ELR (cell line): ENCODE measurements around the gene KYAT1.
A peak's percentile ranks its signal among the peaks of the same experiment; 100 is the strongest.

Experiments used
- DNase-seq: peaks from one replicate; pipeline ENCODE4 v3.0.0-alpha.2; 2015; ENCODE audit warnings: low read depth

The KYAT1 gene

GRCh38 chr9:128908372-128908771 lies 26.6 kb upstream of the KYAT1 start:
- no peak for DNase-seq

DNA sequence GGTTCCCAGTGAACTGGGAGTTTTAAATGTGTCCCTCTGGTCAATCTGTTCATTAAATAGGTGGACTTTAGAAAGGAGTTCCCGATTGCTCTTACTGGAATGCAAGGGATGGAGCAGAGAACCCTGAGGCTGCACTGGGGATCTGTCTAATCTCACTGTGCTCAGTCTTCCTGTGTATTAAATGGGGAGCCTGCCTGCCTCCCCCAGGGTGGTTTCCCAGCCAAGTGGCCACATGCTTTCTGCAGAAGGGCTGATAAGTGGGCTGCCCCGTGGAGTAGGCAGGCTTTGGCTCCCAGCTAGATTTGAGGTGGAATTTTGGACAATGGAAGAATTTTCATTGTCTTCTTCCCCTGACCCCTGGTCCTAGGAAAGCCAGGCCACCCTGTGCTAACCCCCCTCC lies 25.0 kb upstream of the KYAT1 start:
- DNase-seq, result no peak

GRCh38 chr9:128905964-128906363 lies 24.2 kb upstream of the KYAT1 start:
- no peak for DNase-seq

DNA sequence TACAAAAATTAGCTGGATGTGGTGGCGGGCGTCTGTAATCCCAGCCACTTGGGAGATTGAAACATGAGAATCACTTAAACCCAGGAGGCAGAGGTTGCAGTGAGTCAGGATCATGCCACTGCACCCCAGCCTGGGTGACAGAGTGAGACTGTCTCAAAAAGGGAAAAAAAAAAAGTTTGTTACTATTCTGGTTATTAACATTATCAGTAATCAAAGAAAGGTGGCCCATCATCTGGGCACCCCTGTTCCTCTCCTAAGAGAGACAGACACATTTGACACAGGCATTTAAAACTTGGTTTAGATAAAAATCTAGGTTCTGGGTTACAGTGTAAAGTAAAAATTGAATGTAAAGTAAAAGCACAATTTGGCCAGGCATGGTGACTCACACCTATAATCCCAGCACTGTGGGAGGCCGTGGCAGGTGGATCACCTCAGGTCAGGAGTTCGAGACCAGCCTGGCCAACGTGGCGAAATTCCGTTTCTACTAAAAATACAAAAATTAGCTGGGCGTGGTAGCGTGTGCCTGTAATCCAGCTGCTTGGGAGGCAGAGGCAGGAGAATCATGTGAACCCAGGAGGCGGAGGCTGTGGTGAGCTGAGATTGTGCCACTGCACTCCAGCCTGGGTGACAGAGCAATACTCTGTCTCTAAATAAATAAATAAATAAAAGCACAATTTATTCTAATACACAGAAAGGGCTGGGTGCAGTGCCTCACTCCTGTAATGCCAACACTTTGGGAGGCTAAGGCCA lies 22.3 kb upstream of the KYAT1 start:
- peak; percentile 39 for DNase-seq

DNA sequence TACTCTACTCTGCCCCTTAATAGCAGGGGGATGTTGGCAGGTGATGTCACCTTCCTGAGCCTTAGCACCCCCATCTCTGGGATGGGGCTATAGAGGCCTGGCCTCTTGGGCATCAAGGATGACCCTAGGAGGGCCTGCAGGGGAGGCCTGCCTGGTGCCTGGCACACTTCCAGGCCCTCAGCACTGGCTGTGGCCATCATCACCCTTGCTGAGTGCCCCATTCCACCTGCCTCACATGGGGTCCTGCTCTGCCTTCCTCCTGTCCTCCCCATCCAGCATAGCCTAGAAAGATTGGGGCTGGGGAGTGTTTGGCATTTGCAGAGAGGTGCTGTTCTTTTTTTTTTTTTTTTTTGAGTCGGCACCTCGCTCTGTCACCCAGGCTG lies 21.3 kb upstream of the KYAT1 start:
- DNase-seq, result no peak

GRCh38 chr9:128902351-128903078 lies 20.8 kb upstream of the KYAT1 start:
- peak; percentile 26 for DNase-seq

- no peak for DNase-seq
These were observed 20.1 kb upstream of the KYAT1 start for GRCh38 chr9:128901822-128902221.

GRCh38 chr9:128901379-128901778 lies 19.6 kb upstream of the KYAT1 start:
- DNase-seq, result no peak

DNA sequence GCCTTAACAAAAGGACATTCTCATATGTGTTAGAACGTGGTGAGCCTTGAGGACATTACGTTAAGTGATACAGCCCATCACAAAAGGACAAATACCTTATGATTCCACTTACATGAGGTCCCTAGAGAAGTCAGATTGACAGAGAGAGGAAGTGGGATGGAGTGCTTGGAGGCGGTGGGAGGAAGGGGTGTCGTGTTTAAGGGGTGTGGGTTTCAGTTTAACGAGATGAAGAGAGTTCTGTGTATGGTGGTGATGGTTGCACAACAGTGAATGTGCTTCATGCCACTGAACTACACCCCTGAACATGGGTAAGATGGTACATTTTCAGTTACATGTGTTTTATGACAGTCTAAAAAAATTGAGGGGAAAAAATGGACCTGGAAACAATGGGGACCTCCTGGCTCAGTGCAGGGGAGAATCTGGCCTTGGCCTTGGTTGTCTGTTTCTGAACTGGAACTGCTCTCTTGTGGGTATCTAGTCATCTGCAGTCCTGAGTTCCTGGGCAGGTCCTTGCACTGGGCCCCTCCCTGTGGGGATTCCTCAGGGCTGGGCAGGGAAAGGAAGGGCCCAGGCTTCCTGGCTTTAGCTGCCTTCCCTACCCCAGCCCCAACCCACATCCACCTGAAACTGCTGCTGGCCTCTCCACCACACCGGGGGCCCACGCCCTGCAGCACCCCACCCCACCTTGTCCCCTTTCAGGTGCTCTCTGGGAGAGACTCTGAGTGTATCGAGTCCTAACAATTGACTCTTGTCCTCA lies 18.0 kb upstream of the KYAT1 start:
- DNase-seq, result peak; percentile 37

GRCh38 chr9:128898845-128899565 lies 17.3 kb upstream of the KYAT1 start:
- DNase-seq, result no peak

DNA sequence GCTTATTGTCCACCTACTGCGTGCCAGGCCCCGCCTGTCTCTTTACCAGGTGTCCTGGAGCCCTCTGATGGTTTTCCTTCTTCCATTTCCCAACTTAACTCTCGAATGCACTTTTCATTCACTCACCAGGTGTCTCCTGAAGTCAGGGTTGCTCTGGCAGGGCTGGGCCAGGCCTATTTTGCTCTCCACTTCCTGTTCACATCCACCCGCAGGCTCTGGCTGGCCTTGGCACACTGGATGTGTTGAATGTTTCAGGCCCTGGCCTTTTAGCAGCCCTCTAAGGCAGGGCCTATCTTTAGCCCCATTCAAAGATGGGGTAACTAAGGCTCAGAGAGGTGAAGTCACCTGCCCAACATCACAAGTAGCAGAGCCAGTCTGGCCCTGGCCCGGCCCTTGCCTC lies 16.6 kb upstream of the KYAT1 start:
- no peak for DNase-seq

GRCh38 chr9:128895556-128895955 lies 13.8 kb upstream of the KYAT1 start:
- DNase-seq, result no peak

DNA sequence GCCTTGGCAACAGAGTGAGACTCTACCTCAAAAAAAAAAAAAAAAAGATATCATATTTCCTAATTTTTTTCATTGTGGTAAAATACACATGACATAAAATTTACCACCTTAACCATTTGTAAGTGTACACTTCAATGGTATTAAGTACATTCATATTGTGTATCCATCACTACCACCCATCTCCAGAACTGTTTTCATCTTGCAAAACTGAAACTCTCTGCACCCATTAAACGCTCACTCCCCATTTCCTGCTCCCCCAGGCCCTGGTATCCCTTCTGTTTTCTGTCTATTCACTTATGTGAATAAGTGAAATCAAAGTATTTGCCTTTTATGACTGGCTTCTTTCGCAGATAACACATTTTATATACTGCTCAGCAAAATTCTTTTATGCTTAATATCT lies 13.0 kb upstream of the KYAT1 start:
- no peak for DNase-seq

DNA sequence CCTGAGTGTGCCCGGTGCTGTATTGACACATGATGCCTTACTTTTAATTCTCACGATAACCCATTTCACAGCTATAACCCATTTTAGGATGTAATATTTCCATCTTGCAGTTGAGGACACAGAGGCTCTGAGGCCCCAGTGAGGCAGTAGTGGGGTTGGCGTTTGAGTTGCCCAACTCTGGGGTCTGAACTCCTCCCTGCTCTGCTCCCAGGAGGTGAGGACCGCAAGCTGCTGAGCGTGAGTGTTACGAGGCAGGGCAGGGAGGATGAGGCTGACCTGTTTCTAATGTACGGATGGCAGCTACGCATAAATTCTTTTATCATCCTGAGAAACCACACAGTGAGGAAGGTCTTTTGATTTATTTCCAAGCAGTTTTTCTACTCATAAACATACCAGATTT lies 11.6 kb upstream of the KYAT1 start:
- DNase-seq, result no peak

DNA sequence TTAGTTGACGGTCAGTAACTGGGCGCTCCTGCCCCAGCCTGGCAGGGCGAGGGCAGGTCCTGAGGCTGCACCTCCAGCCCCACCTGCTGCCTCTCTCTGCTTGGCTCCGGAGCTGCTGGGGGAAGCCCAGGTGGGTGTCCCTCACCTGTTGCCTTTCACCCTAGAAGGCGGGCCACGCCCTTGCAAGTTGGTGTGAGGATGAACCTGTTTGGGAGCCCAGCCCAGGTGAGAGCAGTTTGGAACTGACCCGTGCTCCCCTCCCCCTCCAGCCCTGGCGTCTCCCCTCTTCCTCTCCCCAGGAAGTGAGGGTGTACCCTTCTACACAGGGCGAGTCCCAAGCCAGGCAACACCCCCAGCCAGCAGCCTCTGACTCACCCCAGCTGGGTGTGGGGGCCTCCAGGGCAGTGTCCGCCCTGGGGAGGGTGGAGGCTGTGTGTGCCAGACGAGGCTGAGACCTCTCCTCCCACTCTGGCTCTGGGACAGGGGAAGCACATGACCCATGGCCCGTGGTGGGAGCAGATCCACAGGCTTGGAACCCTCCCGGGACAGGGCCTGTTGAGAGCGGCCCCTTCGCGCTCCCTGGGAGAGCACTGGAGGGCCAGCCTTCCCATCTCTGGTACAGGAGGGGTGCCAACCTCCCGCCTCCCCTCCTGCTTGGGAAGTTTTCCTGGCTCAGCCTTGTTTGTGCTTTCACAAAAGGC lies 10.6 kb upstream of the KYAT1 start:
- peak; percentile 90 for DNase-seq

DNA sequence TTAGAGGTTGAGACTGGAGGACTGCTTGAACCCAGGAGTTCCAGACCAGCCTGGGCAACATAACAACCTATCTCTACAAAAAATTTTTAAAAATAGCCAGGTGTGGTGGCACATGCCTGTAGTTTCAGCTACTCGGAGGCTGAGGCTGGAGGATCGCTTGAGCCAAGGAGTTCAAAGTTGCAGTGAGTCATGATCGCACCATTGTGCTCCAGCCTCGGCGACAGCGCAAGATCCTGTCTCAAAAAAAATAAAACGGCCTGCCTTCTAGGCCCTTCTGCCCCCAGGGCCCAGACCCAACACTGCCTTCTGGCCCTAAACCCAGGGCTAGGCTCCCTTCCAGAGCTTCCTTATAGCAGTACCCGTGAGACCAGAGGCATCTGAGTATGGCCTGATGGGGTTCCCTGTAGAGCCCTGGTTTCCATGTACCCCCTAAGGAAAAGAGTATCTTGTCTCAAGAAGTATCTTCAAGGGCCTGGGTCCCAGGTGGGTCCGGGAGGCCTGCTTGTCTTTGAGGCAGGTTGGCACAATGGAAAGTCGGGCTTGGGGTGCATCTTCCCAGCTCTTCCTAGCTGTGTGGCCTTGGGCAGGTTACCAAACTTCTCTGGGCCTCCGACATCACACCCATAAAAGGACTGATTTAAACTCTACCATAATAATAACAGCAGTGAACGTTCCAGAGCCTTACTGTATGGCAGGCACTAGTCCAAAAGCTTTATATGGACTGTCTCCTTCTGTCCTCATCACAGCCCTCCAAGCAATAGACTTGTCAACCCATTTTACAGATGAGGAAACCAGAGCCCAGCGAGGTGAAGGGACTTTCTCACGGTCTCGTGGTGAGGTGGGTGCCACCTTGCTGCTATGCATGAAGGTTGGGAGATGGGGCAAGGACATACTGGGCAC lies 9.8 kb upstream of the KYAT1 start:
- peak; percentile 33 for DNase-seq

GRCh38 chr9:128887914-128888350 lies 6.2 kb upstream of the KYAT1 start:
- DNase-seq, result no peak

- DNase-seq, result no peak
These were observed 5.3 kb upstream of the KYAT1 start for GRCh38 chr9:128887049-128887448.

DNA sequence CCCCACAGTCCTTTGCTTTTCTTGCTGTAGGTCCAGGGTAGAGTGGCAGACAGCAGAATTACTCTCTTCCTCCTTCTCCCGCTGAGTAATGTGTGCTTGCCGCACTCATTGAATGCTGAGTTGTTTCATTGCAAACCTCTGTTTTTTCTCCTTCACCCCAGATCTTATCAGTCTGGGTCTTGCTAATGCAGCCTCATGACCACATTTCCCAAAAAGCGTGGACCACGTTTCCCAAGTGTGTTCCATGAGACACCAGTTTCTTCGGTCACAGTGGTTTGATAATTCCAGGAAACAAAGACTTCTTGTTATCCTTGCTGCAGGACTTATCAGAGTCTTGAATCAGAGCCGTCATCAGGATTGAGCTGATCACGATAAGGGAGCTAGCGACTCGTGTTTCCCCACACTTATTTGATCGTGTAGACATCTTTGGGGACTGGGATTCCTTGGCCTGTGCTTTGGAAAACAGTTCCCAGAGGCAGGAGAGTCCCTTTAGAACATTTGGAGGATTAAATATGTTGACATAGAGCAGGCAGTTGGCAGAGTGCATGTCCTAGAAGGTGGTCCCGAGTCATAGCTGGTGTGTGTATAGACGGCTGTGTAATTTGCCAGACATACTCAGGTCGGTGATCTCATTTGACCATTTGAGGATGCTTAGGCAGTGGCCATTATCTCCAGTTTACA lies 4.6 kb upstream of the KYAT1 start:
- peak; percentile 27 for DNase-seq

DNA sequence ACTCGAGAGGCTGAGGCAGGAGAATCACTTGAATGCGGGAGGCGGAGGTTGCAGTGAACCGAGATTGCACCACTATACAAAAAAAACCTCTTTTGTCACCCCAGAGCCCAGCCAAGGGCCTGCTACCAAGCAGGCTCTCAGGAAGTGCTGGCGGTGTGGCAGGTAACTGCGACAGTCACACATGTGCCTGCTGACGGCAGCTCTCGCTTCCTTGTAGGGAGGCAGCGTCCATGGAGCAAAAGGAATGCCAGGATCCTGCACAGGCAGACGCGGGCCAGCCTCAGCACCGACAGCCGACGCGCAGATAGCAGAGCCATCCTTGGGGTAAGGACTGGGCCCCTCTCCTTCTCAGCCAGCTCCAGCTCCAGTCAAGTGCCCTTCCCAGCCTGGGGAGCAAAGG lies 4.0 kb upstream of the KYAT1 start:
- no peak for DNase-seq
